HepG2 (cell line): ENCODE data around the gene LTV1. TPM values are rescaled to one million over a fixed set of nuclear protein-coding genes. Genes with fewer than 3 reads are reported as not detected.
"Not testable (repeated sequence)": the region's sequence is repeated elsewhere in the genome, so short reads cannot be mapped to it uniquely, and the experiment has no call there.

Experiments used
- ATAC-seq: fragments of 200-7000 bp; cut with Tn5 transposase; 3 replicates; pipeline ENCODE4 v1.9.1; 2020; ENCODE audit warnings: mild to moderate bottlenecking, moderate library complexity
- BruUV-seq: library from RNA; stranded (reverse); fragments of 400-500 nt; replicated peaks from 2 replicates; lab custom pipeline; 2021; lab: Mats Ljungman, UMichigan
- CTCF ChIA-PET: fragments of 300-600 bp; formaldehyde crosslinking; extraction: SDS; loops from one replicate; lab custom pipeline; 2021; ENCODE audit warnings: low total read pairs, inconsistent platforms, low intra/inter-chr PET ratio; lab: Yijun Ruan, JAX
- POLR2A ChIA-PET: fragments of 350-600 bp; sonication (Branson Sonifier 250); formaldehyde crosslinking; loops from one replicate; lab custom pipeline; 2020; ENCODE audit warnings: antibody characterized with exemption, inconsistent platforms; lab: Yijun Ruan, JAX
- DNase-seq: peaks from one replicate; pipeline ENCODE4 v3.0.0-alpha.2; 2015; ENCODE audit warnings: low spot score
- FAIRE-seq: peaks from 3 replicates; lab custom pipeline; 2011; peaks lifted over from hg19 to GRCh38; lab: Jason Lieb, UNC
- H2AFZ ChIP-seq: one replicate; pipeline ENCODE4 v1.6.1; 2011; ENCODE audit warnings: low read length, inconsistent platforms
- H3K27ac ChIP-seq: fragments of 300-600 bp; 3 replicates; pipeline ENCODE4 v1.8.0; 2011; ENCODE audit warnings: mixed run types, mild to moderate bottlenecking, mixed read lengths, low read length, inconsistent platforms; ENCODE audit not compliant: insufficient read depth; ENCODE audit errors: extremely low read length
- H3K27me3 ChIP-seq, 2 experiments: fragments of 200-600 bp in 1 of 2; 2 replicates in 1 of 2; 3 replicates in 1 of 2; pipeline versions ENCODE4 v1.6.0 to v1.8.0; 2011; ENCODE audit warnings: low read length in 2 of 2, mild to moderate bottlenecking in 2 of 2, moderate library complexity in 2 of 2, inconsistent platforms in 1 of 2; ENCODE audit not compliant: insufficient read depth in 2 of 2, control insufficient read depth in 1 of 2
- H3K36me3 ChIP-seq, 2 experiments: fragments of 200-600 bp in 1 of 2; replicated peaks in 1 of 2; 2 replicates in 1 of 2; 3 replicates in 1 of 2; pipeline versions ENCODE4 v1.5.1 to v1.8.0; 2011; ENCODE audit warnings: low read length in 2 of 2, inconsistent platforms in 1 of 2; ENCODE audit not compliant: insufficient read depth in 2 of 2, control insufficient read depth in 1 of 2
- H3K4me1 ChIP-seq: 2 replicates; pipeline ENCODE4 v1.5.1; 2012; ENCODE audit warnings: low read length, inconsistent platforms; ENCODE audit not compliant: insufficient read depth
- H3K4me2 ChIP-seq: 2 replicates; pipeline ENCODE4 v1.6.0; 2011; ENCODE audit warnings: low read depth, low read length, inconsistent platforms
- H3K4me3 ChIP-seq, 3 experiments: fragments of 200-600 bp in 1 of 3; sonication (generic), shearing (Covaris generic) in 1 of 3; replicated peaks in 1 of 3; 2 replicates each; pipeline ENCODE4 v1.5.1; 2011 to 2016; ENCODE audit warnings: low read length in 3 of 3, inconsistent platforms in 2 of 3, low read depth in 2 of 3, mild to moderate bottlenecking in 2 of 3, control low read depth in 1 of 3, mixed read lengths in 1 of 3; ENCODE audit not compliant: insufficient read depth in 1 of 3
- H3K79me2 ChIP-seq: one replicate; pipeline ENCODE4 v1.6.1; 2011; ENCODE audit warnings: low read length, inconsistent platforms; ENCODE audit not compliant: insufficient read depth
- H3K9ac ChIP-seq: 2 replicates; pipeline ENCODE4 v1.6.0; 2011; ENCODE audit warnings: mild to moderate bottlenecking, low read depth, low read length, inconsistent platforms; ENCODE audit not compliant: insufficient read depth
- H3K9me3 ChIP-seq: 2 replicates; pipeline ENCODE4 v1.5.1; 2012; ENCODE audit warnings: mild to moderate bottlenecking, low read length
- H4K20me1 ChIP-seq: 2 replicates; pipeline ENCODE4 v1.6.0; 2011; ENCODE audit warnings: inconsistent platforms, mild to moderate bottlenecking, low read length, moderate library complexity; ENCODE audit not compliant: insufficient read depth
- CHCHD3 ChIP-seq: sonication (generic); formaldehyde crosslinking; IDR thresholded peaks from 2 replicates; pipeline ENCODE4 v1.8.0; 2022; ENCODE audit warnings: mild to moderate bottlenecking, missing genetic modification reagents, moderate library complexity
- HNRNPH1 ChIP-seq: fragments of 200-400 bp; formaldehyde crosslinking; optimal IDR thresholded peaks from 2 replicates; pipeline ENCODE3; 2017; ENCODE audit warnings: mild to moderate bottlenecking, low read depth, low read length
- KDM2A ChIP-seq: sonication (generic); formaldehyde crosslinking; IDR thresholded peaks from 2 replicates; pipeline ENCODE4 v1.4.0; 2020; ENCODE audit warnings: low read depth, missing genetic modification reagents, borderline replicate concordance
- NPAS2 ChIP-seq: sonication (generic); formaldehyde crosslinking; IDR thresholded peaks from 2 replicates; pipeline ENCODE4 v1.8.0; 2022; ENCODE audit warnings: mild to moderate bottlenecking, missing genetic modification reagents, borderline replicate concordance
- SIN3B ChIP-seq: fragments of 150-350 bp; IDR thresholded peaks from 2 replicates; pipeline ENCODE4 v1.6.1; 2014; ENCODE audit warnings: low read length
- SP1 ChIP-seq, 2 experiments: fragments of 450-650 bp in 1 of 2; sonication (generic) in 1 of 2; formaldehyde crosslinking in 1 of 2; IDR thresholded peaks; 2 replicates each; pipeline versions ENCODE4 v1.4.0 to v1.6.1; 2016 to 2020; ENCODE audit warnings: missing genetic modification reagents in 1 of 2
- ZNF263 ChIP-seq: sonication (generic); formaldehyde crosslinking; IDR thresholded peaks from 2 replicates; pipeline ENCODE4 v1.4.0; 2020; ENCODE audit warnings: missing genetic modification reagents
- ZNF296 ChIP-seq: sonication (generic); formaldehyde crosslinking; conservative IDR thresholded peaks from 2 replicates; pipeline ENCODE4 v1.5.0; 2020; ENCODE audit warnings: mild to moderate bottlenecking, missing genetic modification reagents
- ZNF629 ChIP-seq: sonication (generic); formaldehyde crosslinking; conservative IDR thresholded peaks from 2 replicates; pipeline ENCODE4 v1.5.0; 2020; ENCODE audit warnings: missing genetic modification reagents
- WGBS: methylation state at CpG from one replicate; pipeline ENCODE4 v1.1.6; 2017; ENCODE audit warnings: low lambda C conversion rate; 5-methylcytosine and 5-hydroxymethylcytosine counted together
- in situ Hi-C: cut with HindIII; loops from 2 replicates; pipeline ENCODE4 v1.10.0; 2017; ENCODE audit warnings: low pct_unique_long_range_greater_than_20kb; ENCODE audit not compliant: extremely low pct_ligation_motif_present
- intact Hi-C: fragments of 100-400 bp; cut with micrococcal nuclease; formaldehyde crosslinking; loops from one replicate; pipeline ENCODE4 v1.10.0; 2022; ENCODE audit not compliant: unreplicated experiment
- polyA plus RNA-seq, 8 experiments: library from polyadenylated mRNA; depleted of rRNA in 3 of 8; stranded (reverse) in 7 of 8; unstranded in 1 of 8; fragments of >200 nt; fragmentation: Illumina TruSeq in 4 of 8; extraction: Trizol in 4 of 8; gene quantifications; 2 replicates each; pipeline versions ENCODE4 v1.2.1 to v1.2.3, GENCODE V29; 2011 to 2016; ENCODE audit warnings: low read depth in 4 of 8, missing spikeins in 1 of 8, mixed read lengths in 1 of 8; ENCODE audit not compliant: insufficient read depth in 1 of 8
- total RNA-seq, 5 experiments: library from RNA; depleted of rRNA; stranded (reverse); fragments of >200 nt; fragmentation: Illumina TruSeq; extraction: Trizol; gene quantifications; 2 replicates each; pipeline ENCODE4 v1.2.3, GENCODE V29; 2016; ENCODE audit warnings: low read depth in 1 of 5
- TF ChIP-seq, protein P1 (sequence below): IDR thresholded peaks from 2 replicates; pipeline ENCODE4 v1.6.1; 2012; ENCODE audit warnings: low read length, improper control_type of control experiment

The LTV1 gene
- total and polyA plus RNA-seq, 2 of the 13 experiments (the other 11 are each of a cell fraction or from before 2014, with no cell fraction given): 21.1 to 85.8 TPM

- no peaks in the 10 kb centered on the region for H4K20me1 ChIP-seq
- no TSS peak for BruUV-seq
- H3K4me3 ChIP-seq: no peak overlapping the region
- H2AFZ ChIP-seq: no peak overlapping the region
- no peaks in the 10 kb centered on the region for H3K79me2 ChIP-seq
- CTCF ChIA-PET: no interaction called here
- no peak overlapping the region for H3K27ac ChIP-seq
- intact Hi-C loops: no loop called here
- no peak; the same call in 2 of the 3 replicates for ATAC-seq
- TF ChIP-seq NPAS2 (CRISPR knock-in tag): no peak
- TF ChIP-seq HNRNPH1: no peak
- no peak for TF ChIP-seq KDM2A (CRISPR knock-in tag)
- TF ChIP-seq, protein P1, sequence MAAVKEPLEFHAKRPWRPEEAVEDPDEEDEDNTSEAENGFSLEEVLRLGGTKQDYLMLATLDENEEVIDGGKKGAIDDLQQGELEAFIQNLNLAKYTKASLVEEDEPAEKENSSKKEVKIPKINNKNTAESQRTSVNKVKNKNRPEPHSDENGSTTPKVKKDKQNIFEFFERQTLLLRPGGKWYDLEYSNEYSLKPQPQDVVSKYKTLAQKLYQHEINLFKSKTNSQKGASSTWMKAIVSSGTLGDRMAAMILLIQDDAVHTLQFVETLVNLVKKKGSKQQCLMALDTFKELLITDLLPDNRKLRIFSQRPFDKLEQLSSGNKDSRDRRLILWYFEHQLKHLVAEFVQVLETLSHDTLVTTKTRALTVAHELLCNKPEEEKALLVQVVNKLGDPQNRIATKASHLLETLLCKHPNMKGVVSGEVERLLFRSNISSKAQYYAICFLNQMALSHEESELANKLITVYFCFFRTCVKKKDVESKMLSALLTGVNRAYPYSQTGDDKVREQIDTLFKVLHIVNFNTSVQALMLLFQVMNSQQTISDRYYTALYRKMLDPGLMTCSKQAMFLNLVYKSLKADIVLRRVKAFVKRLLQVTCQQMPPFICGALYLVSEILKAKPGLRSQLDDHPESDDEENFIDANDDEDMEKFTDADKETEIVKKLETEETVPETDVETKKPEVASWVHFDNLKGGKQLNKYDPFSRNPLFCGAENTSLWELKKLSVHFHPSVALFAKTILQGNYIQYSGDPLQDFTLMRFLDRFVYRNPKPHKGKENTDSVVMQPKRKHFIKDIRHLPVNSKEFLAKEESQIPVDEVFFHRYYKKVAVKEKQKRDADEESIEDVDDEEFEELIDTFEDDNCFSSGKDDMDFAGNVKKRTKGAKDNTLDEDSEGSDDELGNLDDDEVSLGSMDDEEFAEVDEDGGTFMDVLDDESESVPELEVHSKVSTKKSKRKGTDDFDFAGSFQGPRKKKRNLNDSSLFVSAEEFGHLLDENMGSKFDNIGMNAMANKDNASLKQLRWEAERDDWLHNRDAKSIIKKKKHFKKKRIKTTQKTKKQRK: no peak
- TF ChIP-seq ZNF296: no peak
- TF ChIP-seq SP1 (IDR thresholded peaks at IDR 0.05): no peak
- no peak for TF ChIP-seq SP1 (CRISPR knock-in tag; IDR thresholded peaks at IDR 0.05)
- TF ChIP-seq ZNF263 (CRISPR knock-in tag): no peak
- TF ChIP-seq ZNF629: no peak
- no peak for TF ChIP-seq CHCHD3
- no peak for TF ChIP-seq SIN3B
- TF ChIP-seq, all 625 proteins: peak for 0
- no peaks in the 10 kb centered on the region for H3K27me3 ChIP-seq
- POLR2A ChIA-PET: no interaction called here
- 43% methylated on average over 2 of the region's 2 CpGs for WGBS
- no peak for DNase-seq
- H3K4me1 ChIP-seq: 0 out of 2 replicates have a peak, but pooled peaks cover 6% of the 10 kb centered on the region
- no peak overlapping the region for H3K9ac ChIP-seq
- FAIRE-seq: no peak
- H3K4me2 ChIP-seq: peak overlapping the region; percentile 24; the same call in 1 of the 2 replicates
- H3K36me3 ChIP-seq: no peaks in the 10 kb centered on the region
- in situ Hi-C loops: no loop called here
- no peaks in the 10 kb centered on the region for H3K9me3 ChIP-seq
These were observed 29.1 kb downstream of the LTV1 start for GRCh38 chr6:143872201-143872600.

GRCh38 chr6:143873600-143873999 is 30.5 kb downstream of the LTV1 start:
- H2AFZ ChIP-seq, intact Hi-C loops, FAIRE-seq, H3K79me2 ChIP-seq, H3K27me3 ChIP-seq, H3K4me1 ChIP-seq, H3K36me3 ChIP-seq, in situ Hi-C loops, H3K9ac ChIP-seq, BruUV-seq, CTCF ChIA-PET, H3K27ac ChIP-seq, DNase-seq, ATAC-seq, H4K20me1 ChIP-seq, H3K4me3 ChIP-seq, POLR2A ChIA-PET, H3K9me3 ChIP-seq, H3K4me2 ChIP-seq: not testable (repeated sequence)
- WGBS: 58% methylated on average over 4 of the region's 4 CpGs

GRCh38 chr6:143874503-143874902 is 31.4 kb downstream of the LTV1 start:
- H3K27ac ChIP-seq, ATAC-seq, H3K36me3 ChIP-seq, H3K27me3 ChIP-seq, H3K4me1 ChIP-seq, FAIRE-seq, BruUV-seq, POLR2A ChIA-PET, DNase-seq, H3K4me3 ChIP-seq, H2AFZ ChIP-seq, intact Hi-C loops, H3K4me2 ChIP-seq, H3K79me2 ChIP-seq, in situ Hi-C loops, CTCF ChIA-PET, H3K9ac ChIP-seq, H3K9me3 ChIP-seq, H4K20me1 ChIP-seq: not testable (repeated sequence)
